ENCODE measurements around the gene PLD4. TPM values are rescaled to one million over a fixed set of nuclear protein-coding genes. Genes with fewer than 3 reads are reported as not detected.

The PLD4 gene
- total RNA-seq, 1 donor from 2014 or later = 0.05 TPM

- Mint-ChIP-seq H3K4me1 (ENCODE audit: low read depth) (no peaks in the 10 kb centered on the region), H3K4me3 (ENCODE audit: low read depth) (no peak overlapping the region), H3K27me3 (peaks cover 23% of the 10 kb centered on the region), H3K27ac (no peak overlapping the region), H3K9me3 (ENCODE audit: low read depth) (no peaks in the 10 kb centered on the region), H3K36me3 (ENCODE audit: insufficient read depth) (no peaks in the 10 kb centered on the region)
- DNase-seq (ENCODE audit: low spot score, unreplicated experiment) = no peak
- TF ChIP-seq CTCF (IDR thresholded peaks at IDR 0.05; ENCODE audit: unreplicated experiment) = no peak
Measured at GRCh38 chr14:104953896-104954656, 29.4 kb downstream of the PLD4 start.

- H3K36me3 Mint-ChIP-seq (ENCODE audit: insufficient read depth) = no peaks in the 10 kb centered on the region
- H3K4me3 Mint-ChIP-seq (ENCODE audit: low read depth) = no peak overlapping the region
- no peaks in the 10 kb centered on the region for H3K9me3 Mint-ChIP-seq (ENCODE audit: low read depth)
- no peak for DNase-seq (ENCODE audit: low spot score, unreplicated experiment)
- no peak overlapping the region for H3K27ac Mint-ChIP-seq
- H3K27me3 Mint-ChIP-seq = peaks cover 25% of the 10 kb centered on the region
- TF ChIP-seq CTCF (IDR thresholded peaks at IDR 0.05; ENCODE audit: unreplicated experiment) = no peak
- H3K4me1 Mint-ChIP-seq (ENCODE audit: low read depth) = no peaks in the 10 kb centered on the region
Measured at GRCh38 chr14:104954746-104955395, 30.2 kb downstream of the PLD4 start.

GRCh38 chr14:104955396-104955770, 30.7 kb downstream of the PLD4 start:
- Mint-ChIP-seq H3K27ac (no peak overlapping the region), H3K4me3 (ENCODE audit: low read depth) (no peak overlapping the region), H3K27me3 (peaks cover 27% of the 10 kb centered on the region), H3K4me1 (ENCODE audit: low read depth) (no peaks in the 10 kb centered on the region), H3K36me3 (ENCODE audit: insufficient read depth) (no peaks in the 10 kb centered on the region), H3K9me3 (ENCODE audit: low read depth) (no peaks in the 10 kb centered on the region)
- DNase-seq (ENCODE audit: low spot score, unreplicated experiment) = no peak
- TF ChIP-seq CTCF (IDR thresholded peaks at IDR 0.05; ENCODE audit: unreplicated experiment) = no peak

- Mint-ChIP-seq H3K4me3 (ENCODE audit: low read depth) (no peak overlapping the region), H3K27ac (no peak overlapping the region), H3K9me3 (ENCODE audit: low read depth) (no peaks in the 10 kb centered on the region), H3K4me1 (ENCODE audit: low read depth) (no peaks in the 10 kb centered on the region), H3K27me3 (peaks cover 29% of the 10 kb centered on the region), H3K36me3 (ENCODE audit: insufficient read depth) (no peaks in the 10 kb centered on the region)
- no peak for TF ChIP-seq CTCF (IDR thresholded peaks at IDR 0.05; ENCODE audit: unreplicated experiment)
- no peak for DNase-seq (ENCODE audit: low spot score, unreplicated experiment)
Measured at GRCh38 chr14:104956290-104956890, 31.7 kb downstream of the PLD4 start.
